NCI-H446 treated with DMSO at 0.1 percent for 48 hours (cell line): ENCODE results near the gene IQCH.
A peak's percentile ranks its signal among the peaks of the same experiment; 100 is the strongest.

Experiments used
- DNase-seq: peaks from one replicate; lab custom pipeline; 2025; lab: John Stamatoyannopoulos, UW

The IQCH gene

DNA sequence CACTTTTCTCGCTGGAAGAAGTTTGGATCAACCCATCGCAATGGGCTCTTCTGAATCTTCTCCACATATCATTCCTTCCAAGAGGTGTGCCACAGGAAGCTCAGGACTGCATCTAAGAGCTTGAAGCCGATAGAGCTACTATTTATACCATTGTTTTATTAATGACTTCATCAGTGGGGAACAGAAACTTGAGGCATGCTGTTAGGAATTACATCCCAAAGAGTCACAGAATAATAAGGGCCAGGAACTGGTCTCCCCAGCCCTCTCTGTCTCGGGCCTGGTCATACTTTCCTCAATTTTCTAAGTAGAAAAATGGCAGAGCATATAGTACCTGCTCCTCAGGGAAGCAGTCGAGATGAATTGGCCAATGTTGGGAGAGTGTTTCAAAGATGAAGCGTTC is 249.5 kb downstream of the IQCH start:
- DNase-seq = no peak

DNA sequence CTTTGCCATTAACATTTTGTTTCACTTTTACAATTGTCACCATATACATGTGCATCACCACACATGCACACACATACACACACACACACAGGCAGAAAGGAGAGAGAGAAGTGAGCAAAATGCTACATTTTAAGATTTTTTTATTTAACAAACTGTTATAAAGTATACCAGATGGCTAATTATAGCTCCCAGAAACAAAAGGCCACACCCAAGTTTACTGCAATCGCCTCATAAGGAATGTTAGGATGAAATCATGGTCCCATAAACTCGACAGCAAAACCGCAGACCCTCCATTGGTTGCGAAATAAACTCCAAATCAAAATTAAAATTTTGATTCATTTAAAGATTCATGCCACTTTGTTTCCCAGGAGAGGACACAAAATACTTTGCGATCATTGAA is 250.2 kb downstream of the IQCH start:
- no peak for DNase-seq

DNA sequence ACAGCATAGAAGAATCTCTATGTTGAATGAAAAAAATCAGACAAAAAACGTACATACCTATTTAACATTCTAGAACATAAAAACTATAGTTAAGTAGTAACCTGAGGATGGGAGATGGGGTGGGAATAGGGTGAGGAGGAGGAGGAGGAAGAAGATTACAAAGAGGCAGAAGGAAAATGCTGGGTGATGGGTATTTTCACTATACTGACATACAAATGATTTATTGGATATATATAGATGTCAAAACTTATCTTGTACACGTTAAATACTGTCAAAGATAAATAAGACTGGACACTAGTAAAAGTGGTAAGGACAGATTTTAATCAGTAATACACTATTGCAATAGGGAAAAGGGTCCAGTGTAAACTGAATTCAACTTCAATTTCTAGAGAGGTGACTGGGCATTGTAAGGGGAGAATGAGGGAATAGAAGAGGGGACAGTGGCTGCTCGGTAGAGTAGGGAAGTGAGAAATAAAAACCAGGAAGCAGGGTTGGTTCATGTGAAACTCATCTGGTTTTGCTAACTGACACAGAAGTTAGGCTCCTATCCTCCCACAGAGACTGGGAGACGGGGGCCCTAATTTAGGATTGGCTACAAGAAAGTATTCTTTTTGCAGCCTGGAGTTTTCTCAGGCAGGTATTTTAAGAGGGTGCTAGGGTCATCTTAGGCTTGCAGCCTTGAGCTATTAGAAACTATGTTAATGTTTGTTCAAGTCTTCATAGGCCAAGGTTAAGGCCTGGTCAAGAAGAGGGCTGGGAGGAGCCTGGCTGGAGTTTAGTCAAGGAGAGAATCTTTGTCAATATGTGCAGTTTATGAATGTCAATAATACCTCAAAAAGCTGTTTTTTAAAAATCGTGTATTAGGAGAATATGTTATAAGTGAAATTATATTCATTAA is 251.3 kb downstream of the IQCH start:
- no peak for DNase-seq

DNA sequence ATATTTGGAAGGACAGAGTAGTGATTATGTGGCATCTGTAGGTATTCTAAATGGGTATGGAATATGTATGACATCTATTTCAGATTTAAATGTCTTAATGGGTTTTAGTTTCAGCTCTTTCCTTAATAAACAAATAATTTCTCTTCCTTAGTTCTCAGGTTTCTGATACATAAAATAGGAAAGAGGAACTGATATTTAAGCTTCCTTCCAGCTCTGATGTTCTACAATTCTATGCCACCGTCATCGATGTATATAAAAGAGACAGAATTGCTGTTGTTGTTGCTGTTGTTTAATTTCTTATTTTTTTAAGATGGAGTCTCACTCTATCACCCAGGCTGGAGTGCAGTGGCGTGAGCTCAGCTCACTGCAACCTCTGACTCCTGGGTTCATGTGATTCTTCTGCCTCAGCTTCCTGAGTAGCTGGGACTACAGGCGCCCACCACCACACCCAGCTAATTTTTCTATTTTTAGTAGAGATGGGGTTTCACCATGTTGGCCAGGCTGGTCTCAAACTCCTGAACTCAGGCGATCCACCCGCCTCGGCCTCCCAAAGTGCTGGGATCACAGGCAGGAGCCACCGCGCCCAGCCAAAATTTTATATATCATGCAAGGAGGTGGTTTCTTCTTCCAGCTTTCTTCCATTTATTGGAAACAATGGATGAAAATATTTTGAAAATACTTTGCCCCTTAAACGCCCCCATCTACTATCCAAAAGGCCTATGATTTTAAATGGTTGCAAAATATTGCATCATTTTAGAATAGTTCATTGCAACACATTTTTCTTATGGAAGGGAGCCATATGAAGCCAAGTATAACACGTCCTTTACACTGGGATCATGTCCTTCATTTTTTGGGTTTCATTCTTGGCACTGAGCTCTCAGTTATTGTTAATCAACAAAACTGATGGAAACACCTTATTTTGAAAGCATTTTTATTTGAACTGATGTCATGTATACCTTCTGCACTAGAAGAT is 252.5 kb downstream of the IQCH start:
- no peak for DNase-seq

DNA sequence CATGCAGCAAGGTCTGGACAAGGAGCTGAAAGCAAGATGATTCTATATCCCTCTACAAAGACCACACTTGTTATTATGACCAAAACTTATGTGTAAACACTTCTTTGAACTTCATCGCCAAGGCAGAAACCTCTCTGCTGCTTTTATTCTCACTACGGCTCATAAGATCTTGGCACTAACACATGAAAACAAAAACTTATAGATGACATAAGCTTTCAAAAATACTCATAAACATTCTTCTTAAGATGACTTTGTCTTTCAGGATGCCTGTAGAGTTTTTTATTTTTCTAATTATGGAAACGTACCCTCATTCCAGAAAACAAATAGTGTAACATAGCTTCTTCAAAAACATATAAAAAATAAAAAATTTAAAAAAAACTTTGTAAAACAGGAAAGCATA is 253.8 kb downstream of the IQCH start:
- DNase-seq = no peak

DNA sequence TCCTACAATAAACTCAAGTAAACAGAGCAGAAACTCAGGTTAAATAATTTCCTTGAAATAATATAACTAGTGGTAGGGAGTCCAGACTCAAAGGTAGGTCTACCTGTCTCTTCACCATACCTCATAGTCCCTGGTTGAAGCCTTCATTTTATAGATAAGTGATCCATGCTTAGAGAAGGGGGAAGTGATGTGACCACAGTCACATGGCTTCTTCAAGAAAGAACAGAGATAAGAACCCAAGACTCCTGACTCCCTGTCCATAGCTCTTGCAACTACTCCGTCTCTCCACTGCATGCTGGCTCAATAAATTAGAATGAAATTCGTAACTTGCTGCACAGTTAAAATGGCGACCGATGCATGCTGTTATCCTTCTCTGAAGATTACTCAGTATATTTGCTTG is 255.3 kb downstream of the IQCH start:
- no peak for DNase-seq

DNA sequence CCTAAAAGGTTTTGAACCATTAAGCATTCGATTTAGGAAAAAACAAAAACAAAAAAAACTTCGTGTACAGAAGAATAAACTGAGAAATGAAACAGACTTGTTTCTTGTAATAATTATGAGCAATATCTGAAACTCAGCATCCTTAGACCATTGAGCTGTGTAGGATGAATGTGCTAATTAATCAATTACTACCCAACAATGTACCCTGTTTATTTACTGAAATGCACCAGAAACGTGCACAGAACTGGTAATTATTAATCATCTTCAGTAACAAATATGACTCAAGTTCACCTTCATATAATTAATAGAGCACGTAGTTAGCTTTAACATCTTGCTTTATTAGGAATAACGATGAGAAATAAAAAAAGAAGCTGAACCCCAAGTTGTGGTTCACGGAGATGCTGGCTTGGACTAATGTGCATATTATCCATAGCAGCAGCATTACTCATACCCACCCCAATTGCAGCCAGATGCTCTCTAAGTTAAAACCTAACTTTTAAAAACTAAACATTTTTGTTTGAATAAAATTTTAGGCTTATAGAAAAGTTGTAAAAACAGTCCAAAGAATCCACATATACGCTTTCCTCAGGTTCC is 256.1 kb downstream of the IQCH start:
- no peak for DNase-seq

DNA sequence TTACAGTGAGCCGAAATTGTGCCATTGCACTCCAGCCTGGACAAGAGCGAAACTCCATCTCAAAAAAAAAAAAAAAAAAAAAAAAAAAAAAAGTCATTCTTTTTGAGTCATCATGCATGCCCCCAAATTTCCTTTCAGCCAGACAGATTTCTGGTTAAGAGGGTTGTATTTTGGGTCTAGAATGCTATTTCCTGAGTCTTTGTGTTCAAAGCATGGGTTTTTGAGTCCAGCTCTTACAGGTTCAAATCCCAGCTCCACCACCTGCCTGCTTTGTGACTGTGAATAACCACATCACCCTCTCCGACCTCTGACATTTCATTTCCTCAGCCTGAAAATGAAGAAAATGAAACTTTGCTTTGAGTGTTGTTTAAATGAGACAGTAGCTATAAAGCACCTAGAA is 257.0 kb downstream of the IQCH start:
- DNase-seq = no peak

DNA sequence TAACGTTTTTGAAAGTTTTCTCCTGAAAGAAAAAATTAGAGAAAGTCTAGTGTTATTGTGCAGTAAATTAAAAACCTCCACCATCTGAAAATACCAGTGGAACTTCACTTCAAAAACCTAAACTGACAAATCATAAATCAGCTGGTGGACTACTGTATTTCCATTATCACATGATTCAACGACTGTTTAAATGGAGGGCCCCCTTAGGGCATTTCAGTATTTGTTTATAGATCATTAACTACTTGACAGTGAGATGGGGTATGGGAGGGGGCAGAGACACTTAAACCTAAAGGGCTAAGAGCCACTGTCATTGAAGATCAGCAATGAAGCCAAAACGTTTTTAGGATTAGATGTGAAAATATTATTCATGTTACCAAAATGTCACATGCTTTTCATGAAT is 257.6 kb downstream of the IQCH start:
- no peak for DNase-seq

DNA sequence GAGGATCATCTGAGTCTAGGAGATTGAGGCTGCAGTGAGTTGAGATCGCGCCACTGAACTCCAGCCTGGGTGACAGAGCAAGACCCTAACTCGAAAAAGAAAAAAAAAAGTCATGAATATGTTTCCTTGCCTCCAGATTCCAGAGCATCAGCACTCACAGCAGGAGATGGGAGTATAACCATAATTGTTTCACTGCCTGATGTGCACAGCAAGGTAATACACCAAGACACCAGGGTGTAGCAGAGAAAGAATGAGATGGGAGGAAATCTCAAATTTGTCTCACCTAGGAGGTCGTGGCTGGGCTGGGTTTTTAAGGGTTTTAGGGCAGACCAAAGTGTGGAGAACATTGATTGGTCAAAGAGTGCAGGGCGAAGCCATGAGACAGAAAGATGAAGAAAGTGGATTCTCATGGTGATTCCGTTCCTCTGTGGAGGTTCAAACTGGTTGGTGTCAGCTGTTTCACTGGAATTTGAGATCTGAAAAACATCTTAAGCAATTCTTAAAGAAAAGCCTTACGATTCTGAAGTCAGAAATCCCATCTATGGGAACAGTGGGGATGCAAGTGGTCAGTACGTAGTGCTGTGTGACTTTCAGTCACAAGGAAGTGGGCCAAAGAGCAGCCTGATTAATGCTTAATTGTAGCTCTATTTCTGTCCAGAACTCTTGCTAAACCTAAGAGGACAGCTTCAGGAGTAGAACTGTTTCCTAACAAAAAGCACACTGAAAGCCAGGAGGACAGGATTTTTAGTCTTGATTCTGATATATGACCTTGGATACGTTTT is 258.5 kb downstream of the IQCH start:
- DNase-seq = no peak

DNA sequence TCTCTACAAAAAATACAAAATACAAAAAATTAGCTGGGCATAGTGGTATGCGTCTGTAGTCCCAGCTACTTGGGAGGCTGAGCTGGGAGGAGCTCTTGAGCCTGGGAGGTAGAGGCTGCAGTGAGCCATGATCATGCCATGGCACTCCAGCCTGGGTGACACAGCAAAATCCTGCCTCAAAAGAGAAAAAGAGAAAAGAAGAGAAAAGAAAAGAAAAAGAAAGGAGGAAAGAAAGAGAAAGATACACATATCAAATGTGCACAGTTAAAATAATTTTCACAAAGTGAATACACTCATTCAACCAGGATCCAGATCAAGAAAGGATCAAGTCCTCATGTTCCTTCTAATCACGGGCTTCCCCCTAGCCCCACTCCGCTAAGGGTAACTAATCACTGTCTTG is 260.5 kb downstream of the IQCH start:
- no peak for DNase-seq

DNA sequence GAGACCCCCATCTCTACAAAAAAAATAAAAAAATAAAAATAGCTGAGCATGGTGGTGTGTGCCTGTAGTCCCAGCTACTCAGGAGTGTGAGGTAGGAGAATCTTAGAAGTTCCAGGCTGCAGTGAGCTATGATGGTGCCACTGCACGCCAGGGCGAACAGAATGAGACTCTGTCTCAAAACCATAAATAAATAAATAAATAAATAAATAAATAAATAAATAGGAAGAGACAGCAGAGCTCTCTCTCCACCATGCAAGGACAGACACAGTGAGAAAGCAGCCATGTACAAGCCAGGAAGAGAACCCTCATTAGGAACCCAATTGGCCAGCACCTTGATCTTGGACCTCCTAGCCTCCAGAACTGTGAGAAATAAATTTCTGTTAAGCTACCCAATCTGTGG is 261.0 kb downstream of the IQCH start:
- no peak for DNase-seq

DNA sequence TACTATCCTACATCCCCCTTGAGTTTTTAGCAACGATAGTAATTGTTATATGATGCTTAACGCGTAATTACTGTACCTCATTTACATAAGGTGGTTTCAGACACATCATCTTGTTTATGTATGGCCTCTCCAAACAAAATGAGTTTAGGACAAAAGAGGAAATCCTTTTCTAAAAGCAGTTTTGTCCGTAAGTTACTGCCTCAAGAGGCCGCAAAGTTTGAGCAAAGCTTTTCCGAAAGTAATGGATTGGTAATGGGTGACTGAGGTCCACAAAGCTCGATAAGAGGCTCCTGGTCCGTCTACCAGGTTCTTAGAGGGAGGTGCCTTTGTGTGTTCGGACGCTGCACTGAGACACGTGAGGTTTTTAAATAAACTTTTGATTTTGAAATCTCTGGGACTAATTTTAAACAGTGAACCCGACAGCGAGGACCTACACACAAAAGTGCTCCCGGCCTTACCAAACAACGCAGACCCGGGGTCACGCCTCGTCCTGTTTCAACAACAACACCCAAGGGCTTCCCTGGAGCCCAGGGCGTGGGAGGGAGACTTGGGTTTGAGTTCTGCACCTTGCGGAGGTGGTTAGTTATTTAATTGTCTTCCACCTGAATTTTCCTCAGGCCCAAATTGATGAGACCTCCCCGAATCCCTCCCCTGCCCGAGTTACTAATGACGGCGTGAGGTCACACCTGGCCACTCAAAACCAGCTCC is 265.9 kb downstream of the IQCH start:
- no peak for DNase-seq

DNA sequence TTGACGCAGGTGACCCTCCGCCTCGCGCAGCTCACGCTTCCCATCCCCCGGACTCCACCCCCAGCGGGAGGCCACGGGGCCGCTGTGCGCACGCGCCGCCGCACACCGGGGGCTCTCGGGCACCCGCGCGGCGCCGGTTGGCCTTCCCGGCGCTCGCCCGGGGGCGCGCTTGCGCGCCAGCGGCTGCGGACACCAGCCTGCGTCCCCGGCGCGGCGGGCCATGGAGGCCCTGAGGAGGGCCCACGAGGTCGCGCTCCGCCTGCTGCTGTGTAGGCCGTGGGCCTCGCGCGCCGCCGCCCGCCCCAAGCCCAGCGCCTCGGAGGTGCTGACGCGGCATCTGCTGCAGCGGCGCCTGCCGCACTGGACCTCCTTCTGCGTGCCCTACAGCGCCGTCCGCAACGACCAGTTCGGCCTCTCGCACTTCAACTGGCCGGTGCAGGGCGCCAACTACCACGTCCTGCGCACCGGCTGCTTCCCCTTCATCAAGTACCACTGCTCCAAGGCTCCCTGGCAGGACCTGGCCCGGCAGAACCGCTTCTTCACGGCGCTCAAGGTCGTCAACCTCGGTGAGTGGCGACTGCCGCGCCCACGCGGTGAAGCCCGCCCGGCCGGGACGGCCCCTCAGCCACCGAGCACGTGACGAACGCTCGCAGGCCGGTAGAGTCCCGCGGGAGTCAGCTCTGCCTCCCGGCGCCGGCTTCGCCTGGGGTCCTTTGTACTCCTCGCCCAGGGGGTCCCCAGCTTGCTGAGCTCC is 266.6 kb downstream of the IQCH start, which contains the start of gene C15orf61:
Gene C15orf61, plus strand, starts transcription at position 103 of the 754 bp plus-strand sequence. Its CDS starts 118 bp downstream, at position 221.
- peak; percentile 29 for DNase-seq

DNA sequence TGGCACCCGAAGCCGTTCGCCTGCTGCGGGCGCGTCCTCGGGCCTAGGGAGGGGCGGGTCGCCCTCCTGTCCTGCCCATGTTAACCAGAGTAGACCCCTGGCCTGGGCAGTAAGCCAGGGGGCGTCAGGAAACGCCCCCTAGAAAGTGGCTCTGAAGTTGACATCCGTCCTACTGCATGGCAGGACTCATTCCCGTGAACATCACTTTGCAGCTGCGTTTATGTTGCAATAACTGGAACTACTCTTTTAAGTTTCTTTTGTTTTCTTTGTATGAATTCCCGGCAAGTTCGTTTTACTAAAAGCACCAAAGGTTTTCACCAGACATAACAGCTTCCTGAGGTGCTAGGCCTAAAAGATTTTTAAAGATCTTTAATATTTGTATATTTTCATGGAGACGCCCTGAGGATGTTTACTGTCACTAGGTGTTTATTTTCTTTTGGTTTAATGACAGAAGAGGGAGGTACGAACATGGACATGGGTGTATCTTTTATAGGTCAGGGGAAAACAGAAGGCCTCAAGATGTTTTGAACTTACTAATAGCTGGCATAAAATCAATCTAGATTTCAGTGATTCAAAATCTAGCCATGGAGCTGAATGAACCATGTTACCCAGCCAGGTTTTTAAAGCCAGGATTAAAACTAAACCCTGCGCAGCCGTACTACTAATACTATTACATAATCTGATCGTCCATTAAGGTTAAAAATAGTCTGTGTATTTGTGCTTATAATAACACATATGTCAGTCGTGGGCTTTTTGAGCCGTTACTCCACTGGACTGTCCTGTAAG is 267.4 kb downstream of the IQCH start:
- no peak for DNase-seq

DNA sequence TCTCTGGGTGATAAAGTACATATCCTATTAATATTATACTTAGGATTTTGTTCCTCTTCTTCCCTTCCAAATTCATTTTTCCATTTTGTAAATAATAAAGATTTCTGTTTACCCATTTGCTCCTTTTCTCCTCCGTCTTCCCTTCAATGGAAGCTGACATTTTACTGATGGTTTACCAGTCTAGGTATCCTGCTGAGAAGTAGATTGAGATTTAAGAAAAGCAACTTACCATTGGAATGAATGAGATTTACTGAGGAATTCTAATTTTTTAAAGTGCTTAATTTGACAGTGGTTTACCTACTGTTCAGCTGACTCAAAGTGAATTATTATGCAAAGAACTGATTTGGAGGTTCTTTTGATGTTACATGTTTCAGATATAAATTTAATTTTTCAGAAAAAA is 268.7 kb downstream of the IQCH start:
- no peak for DNase-seq

DNA sequence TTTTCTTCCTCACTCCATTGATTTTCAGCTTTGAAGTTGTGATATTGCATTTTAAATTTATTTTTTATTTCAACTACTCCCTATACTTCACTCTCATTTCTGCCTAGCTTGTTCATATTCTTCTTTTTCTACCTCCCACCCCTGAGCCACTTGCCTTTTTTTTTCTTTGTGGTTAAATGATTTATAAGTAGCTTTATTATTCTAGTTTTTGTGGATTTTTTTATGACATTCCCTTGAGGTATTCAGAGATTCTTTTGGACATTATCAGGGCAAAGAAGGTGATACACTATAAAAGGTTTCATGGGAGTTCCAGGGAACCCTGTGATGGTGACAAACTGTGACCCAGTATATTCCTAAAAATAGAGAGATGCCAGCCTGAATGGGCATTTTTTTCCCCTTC is 269.6 kb downstream of the IQCH start:
- DNase-seq = no peak

DNA sequence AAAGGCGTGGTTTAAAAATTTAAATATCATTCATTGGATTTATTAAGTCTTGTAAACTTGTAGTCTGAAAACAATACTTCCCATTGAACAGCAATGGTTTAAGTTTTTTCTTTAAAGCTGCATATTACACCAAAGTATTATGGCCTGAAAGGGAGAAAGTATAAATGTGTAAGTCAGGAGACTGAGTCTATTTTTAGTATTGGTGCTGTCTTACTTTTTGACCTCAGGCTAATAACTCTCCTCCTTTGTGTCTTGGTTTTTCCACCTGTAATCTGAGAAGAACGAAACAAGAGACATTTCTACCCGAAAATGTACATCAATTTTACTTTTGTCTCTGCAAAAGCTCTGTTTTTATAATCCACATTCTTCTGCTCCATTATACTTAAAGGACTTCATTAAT is 273.9 kb downstream of the IQCH start:
- DNase-seq = no peak

DNA sequence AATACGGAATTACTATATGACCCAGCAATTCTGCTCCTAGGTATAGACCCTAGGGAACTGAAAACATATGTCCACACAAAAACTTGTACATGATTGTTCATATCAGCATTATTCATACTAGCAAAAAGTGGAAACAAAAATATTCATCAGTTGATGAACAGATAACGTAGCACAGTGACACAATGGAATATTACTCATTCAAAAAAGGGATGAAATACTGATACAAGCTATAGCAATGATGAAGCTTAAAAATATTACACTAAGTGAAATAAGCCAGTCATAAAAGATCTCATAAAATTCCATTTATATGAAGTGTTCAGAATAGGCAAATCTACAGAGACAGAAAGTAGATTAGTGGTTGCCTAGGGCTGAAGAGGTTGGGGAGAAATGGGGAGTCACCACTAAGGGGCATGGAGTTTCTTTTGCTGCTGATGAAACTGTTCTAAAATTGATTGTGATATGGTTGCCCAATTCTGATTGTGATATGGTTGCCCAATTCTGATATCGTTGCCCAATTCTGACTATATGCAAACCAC is 276.9 kb downstream of the IQCH start:
- DNase-seq = no peak
